ENCODE measurements around the gene SPTLC3.

Gene SPTLC3

DNA sequence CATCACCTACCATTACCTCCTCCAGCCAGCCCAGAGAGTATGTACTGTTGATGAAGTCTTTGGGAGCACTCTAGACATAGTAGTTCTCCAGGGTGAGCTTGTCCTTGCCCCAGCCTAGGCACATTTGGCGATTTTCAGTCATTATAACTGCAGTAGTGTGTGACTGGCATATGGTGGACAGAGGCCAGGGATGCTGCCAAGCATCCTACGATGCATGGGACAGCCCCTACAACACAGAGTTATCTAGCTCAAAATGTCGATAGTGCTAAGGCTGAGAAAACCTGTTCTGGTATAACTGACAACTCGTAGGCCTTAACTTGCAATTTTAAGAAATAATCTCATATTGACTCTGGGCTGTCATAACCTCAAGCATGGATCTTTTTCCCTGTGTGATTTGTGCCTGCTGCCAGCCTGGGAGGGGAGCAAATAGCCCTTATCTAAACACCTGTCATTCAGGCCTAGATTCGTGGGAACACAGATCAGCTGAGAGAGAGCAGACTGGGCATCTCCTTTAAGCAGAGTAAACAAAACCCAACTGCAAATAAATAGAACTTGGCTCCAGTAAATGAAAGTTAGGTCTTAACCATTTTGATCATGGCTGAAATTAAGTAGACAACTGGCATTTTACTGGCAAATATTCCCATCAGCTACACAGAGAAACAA, 102.6 kb downstream of the SPTLC3 start:
- TF ChIP-seq YY1 (IDR thresholded peaks at IDR 0.05; ENCODE audit: low read depth) (no peak), USF1 (IDR thresholded peaks at IDR 0.05) (no peak), EP300 (IDR thresholded peaks at IDR 0.05; ENCODE audit: borderline replicate concordance) (no peak), TAF1 (IDR thresholded peaks at IDR 0.05; ENCODE audit: low read depth) (no peak), ZBTB7A (IDR thresholded peaks at IDR 0.05; ENCODE audit: low read depth) (no peak), TEAD4 (IDR thresholded peaks at IDR 0.05) (no peak), EGR1 (IDR thresholded peaks at IDR 0.05) (no peak), CREB1 (IDR thresholded peaks at IDR 0.05; ENCODE audit: low read depth) (no peak), RAD21 (IDR thresholded peaks at IDR 0.05; ENCODE audit: low read depth) (no peak), CEBPB (IDR thresholded peaks at IDR 0.05) (no peak), FOXM1 (IDR thresholded peaks at IDR 0.05; ENCODE audit: borderline replicate concordance, low read depth) (no peak), TCF12 (IDR thresholded peaks at IDR 0.05; ENCODE audit: low read depth) (no peak), REST (IDR thresholded peaks at IDR 0.05; ENCODE audit: low read depth) (no peak), NFIC (IDR thresholded peaks at IDR 0.05) (no peak)
- TF ChIP-seq, protein P1, sequence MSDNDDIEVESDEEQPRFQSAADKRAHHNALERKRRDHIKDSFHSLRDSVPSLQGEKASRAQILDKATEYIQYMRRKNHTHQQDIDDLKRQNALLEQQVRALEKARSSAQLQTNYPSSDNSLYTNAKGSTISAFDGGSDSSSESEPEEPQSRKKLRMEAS (IDR thresholded peaks at IDR 0.05), result no peak

DNA sequence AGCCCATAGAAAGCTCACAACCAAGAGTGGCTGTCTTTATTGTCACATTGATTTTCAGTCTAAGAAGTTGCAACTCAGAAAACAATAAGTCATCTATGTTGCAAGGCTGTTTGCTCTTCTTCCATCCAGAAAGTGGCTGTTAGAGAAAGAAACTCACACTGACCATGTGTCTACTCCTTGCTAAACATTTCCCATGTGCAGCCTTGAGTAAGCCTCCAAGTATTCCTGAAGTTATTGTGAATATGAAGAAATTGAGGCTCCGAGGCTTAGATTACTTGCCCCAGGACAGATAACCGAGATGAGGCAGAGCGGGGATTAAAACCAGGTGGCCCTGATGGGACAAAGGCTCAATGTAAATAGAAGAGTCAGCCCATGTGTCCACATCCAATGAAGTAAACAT, 105.0 kb downstream of the SPTLC3 start:
- TF ChIP-seq EGR1 (IDR thresholded peaks at IDR 0.05) (no peak), REST (IDR thresholded peaks at IDR 0.05; ENCODE audit: low read depth) (no peak), RAD21 (IDR thresholded peaks at IDR 0.05; ENCODE audit: low read depth) (no peak), TEAD4 (IDR thresholded peaks at IDR 0.05) (no peak), EP300 (IDR thresholded peaks at IDR 0.05; ENCODE audit: borderline replicate concordance) (no peak), NFIC (IDR thresholded peaks at IDR 0.05) (no peak), CREB1 (IDR thresholded peaks at IDR 0.05; ENCODE audit: low read depth) (no peak), TAF1 (IDR thresholded peaks at IDR 0.05; ENCODE audit: low read depth) (no peak), YY1 (IDR thresholded peaks at IDR 0.05; ENCODE audit: low read depth) (no peak), CEBPB (IDR thresholded peaks at IDR 0.05) (no peak), ZBTB7A (IDR thresholded peaks at IDR 0.05; ENCODE audit: low read depth) (no peak), TCF12 (IDR thresholded peaks at IDR 0.05; ENCODE audit: low read depth) (no peak)
- TF ChIP-seq, protein P1 (IDR thresholded peaks at IDR 0.05), result no peak

DNA sequence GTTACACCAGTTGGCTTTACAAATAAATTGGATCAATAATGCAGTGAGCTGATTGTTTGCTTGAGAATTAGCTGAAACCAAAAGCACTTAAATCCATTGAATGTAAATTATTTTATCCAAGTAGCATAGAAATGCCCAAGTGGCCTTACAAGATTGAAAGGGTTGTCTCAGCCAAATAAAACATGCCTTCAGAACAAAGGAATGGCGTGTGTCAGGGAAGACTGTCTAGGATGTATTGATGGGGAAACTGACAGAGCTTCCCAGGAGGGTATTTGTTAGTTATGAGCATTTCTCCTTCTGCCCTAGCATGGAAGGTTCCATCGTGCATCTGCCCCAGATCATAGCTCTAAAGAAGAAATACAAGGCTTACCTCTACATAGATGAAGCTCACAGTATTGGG, 108.4 kb downstream of the SPTLC3 start:
- TF ChIP-seq TAF1 (IDR thresholded peaks at IDR 0.05; ENCODE audit: low read depth) (no peak), CEBPB (IDR thresholded peaks at IDR 0.05) (no peak), EP300 (IDR thresholded peaks at IDR 0.05; ENCODE audit: borderline replicate concordance) (no peak)

DNA sequence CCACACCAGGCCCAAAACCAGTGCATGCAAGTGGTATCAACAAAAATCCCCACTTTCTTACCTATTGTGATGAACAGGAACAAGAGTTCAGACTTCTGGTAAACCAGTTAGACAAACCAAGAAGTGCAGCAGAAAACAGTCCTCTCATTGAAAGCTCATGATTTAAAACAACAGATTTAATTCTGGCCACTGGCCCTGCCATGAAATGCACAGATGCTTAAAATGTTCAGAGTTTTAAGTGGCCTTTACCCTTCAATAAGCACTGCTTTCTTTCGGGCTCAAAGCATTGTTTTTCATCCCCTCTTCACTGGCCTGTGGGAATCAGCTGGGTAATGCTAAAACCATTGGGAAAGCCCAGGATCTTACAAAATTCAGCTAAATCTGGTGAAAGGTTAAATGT, 109.9 kb downstream of the SPTLC3 start:
- TF ChIP-seq TEAD4 (IDR thresholded peaks at IDR 0.05) (no peak), CREB1 (IDR thresholded peaks at IDR 0.05; ENCODE audit: low read depth) (no peak), TAF1 (IDR thresholded peaks at IDR 0.05; ENCODE audit: low read depth) (no peak), REST (IDR thresholded peaks at IDR 0.05; ENCODE audit: low read depth) (no peak), TCF12 (IDR thresholded peaks at IDR 0.05; ENCODE audit: low read depth) (no peak), FOXM1 (IDR thresholded peaks at IDR 0.05; ENCODE audit: borderline replicate concordance, low read depth) (no peak), USF1 (IDR thresholded peaks at IDR 0.05) (no peak), ZBTB7A (IDR thresholded peaks at IDR 0.05; ENCODE audit: low read depth) (no peak), CEBPB (IDR thresholded peaks at IDR 0.05) (no peak), EGR1 (IDR thresholded peaks at IDR 0.05) (no peak), EP300 (IDR thresholded peaks at IDR 0.05; ENCODE audit: borderline replicate concordance) (no peak), RAD21 (IDR thresholded peaks at IDR 0.05; ENCODE audit: low read depth) (no peak), NFIC (IDR thresholded peaks at IDR 0.05) (no peak), YY1 (IDR thresholded peaks at IDR 0.05; ENCODE audit: low read depth) (no peak)
- TF ChIP-seq, protein P1 (IDR thresholded peaks at IDR 0.05), result no peak

Measured in Ishikawa (cell line).